GM12891 (cell line): ENCODE results near the gene DST.

Experiments used
- PAX5 ChIP-seq: IDR thresholded peaks from 2 replicates; pipeline ENCODE4 v1.6.1; 2011; ENCODE audit warnings: low read length, moderate library complexity, mild to moderate bottlenecking; ENCODE audit not compliant: insufficient read depth, severe bottlenecking
- POLR2A ChIP-seq: IDR thresholded peaks from 2 replicates; pipeline ENCODE4 v1.6.1; 2011; ENCODE audit warnings: low read depth, low read length, control low read depth
- POLR2AphosphoS5 ChIP-seq: IDR thresholded peaks from 2 replicates; pipeline ENCODE4 v1.6.1; 2011; ENCODE audit warnings: low read depth, low read length, control low read depth
- SPI1 ChIP-seq: IDR thresholded peaks from 2 replicates; pipeline ENCODE4 v1.6.1; 2011; ENCODE audit warnings: low read depth, low read length, control low read depth
- TAF1 ChIP-seq: IDR thresholded peaks from 2 replicates; pipeline ENCODE4 v1.6.1; 2011; ENCODE audit warnings: low read depth, low read length, control low read depth

- TF ChIP-seq POLR2AphosphoS5 (no peak), POLR2A (no peak), TAF1 (no peak), SPI1 (no peak), PAX5 (no peak)
Measured at GRCh38 chr6:56450882-56451739, 191.6 kb downstream of the DST start.
